PFSK-1 (cell line): ENCODE measurements around the gene CUX1.

Experiments used
- POLR2AphosphoS5 ChIP-seq: IDR thresholded peaks from 2 replicates; pipeline ENCODE4 v1.6.1; 2012; ENCODE audit warnings: low read depth, mild to moderate bottlenecking, control low read depth, low read length, moderate library complexity
- REST ChIP-seq, 2 experiments: IDR thresholded peaks; 2 replicates each; pipeline versions ENCODE4 v1.6.1 to v1.8.0; 2011 to 2012; ENCODE audit warnings: low read depth in 2 of 2, low read length in 2 of 2, control low read depth in 1 of 2, inconsistent platforms in 1 of 2, mild to moderate bottlenecking in 1 of 2, moderate library complexity in 1 of 2; ENCODE audit not compliant: insufficient read depth in 1 of 2
- SIN3A ChIP-seq: IDR thresholded peaks from 2 replicates; pipeline ENCODE4 v1.6.1; 2012; ENCODE audit warnings: mild to moderate bottlenecking, low read length, moderate library complexity, borderline replicate concordance; ENCODE audit not compliant: insufficient read depth
- TAF1 ChIP-seq: IDR thresholded peaks from 2 replicates; pipeline ENCODE4 v1.6.1; 2012; ENCODE audit warnings: low read length, control low read depth, borderline replicate concordance; ENCODE audit not compliant: insufficient read depth

- TF ChIP-seq SIN3A: no peak
- no peak for TF ChIP-seq TAF1
- no peak for TF ChIP-seq REST (IDR thresholded peaks at IDR 0.05; ENCODE audit: insufficient read depth in 1 of 2, low read depth in 2 of 2, low read length in 2 of 2)
- TF ChIP-seq POLR2AphosphoS5: no peak
Measured at GRCh38 chr7:101950450-101951119, 133.2 kb downstream of the CUX1 start.
